CD4-positive, alpha-beta T cell treated with Interleukin-6 for 4 hours (primary cell): ENCODE data around the gene AMPH.
A peak's percentile ranks its signal among the peaks of the same experiment; 100 is the strongest.

Experiments used
- DNase-seq: peaks from one replicate; pipeline ENCODE4 v3.0.0-alpha.2; 2020; ENCODE audit warnings: mixed read lengths

The AMPH gene

GRCh38 chr7:38539477-38540081, 91.6 kb downstream of the AMPH start:
- no peak for DNase-seq

- no peak for DNase-seq
Observed at GRCh38 chr7:38535073-38535472, 96.1 kb downstream of the AMPH start.

- DNase-seq, result no peak
Observed at GRCh38 chr7:38525857-38526256, 105.3 kb downstream of the AMPH start.

- no peak for DNase-seq
Observed at GRCh38 chr7:38524786-38525185, 106.4 kb downstream of the AMPH start.

GRCh38 chr7:38520741-38521140, 110.4 kb downstream of the AMPH start:
- no peak for DNase-seq

- DNase-seq, result no peak
Observed at GRCh38 chr7:38518541-38518940, 112.6 kb downstream of the AMPH start.

- no peak for DNase-seq
Observed at GRCh38 chr7:38512704-38513103, 118.5 kb downstream of the AMPH start.

GRCh38 chr7:38512291-38512690, 118.9 kb downstream of the AMPH start:
- no peak for DNase-seq

GRCh38 chr7:38507384-38507783, 123.8 kb downstream of the AMPH start:
- no peak for DNase-seq

GRCh38 chr7:38506756-38507155, 124.4 kb downstream of the AMPH start:
- no peak for DNase-seq

- DNase-seq, result no peak
Observed at GRCh38 chr7:38506004-38506403, 125.2 kb downstream of the AMPH start.

- no peak for DNase-seq
Observed at GRCh38 chr7:38504684-38505083, 126.5 kb downstream of the AMPH start.

GRCh38 chr7:38502848-38503247, 128.3 kb downstream of the AMPH start:
- no peak for DNase-seq

- DNase-seq, result no peak
Observed at GRCh38 chr7:38502289-38502688, 128.9 kb downstream of the AMPH start.

- DNase-seq, result no peak
Observed at GRCh38 chr7:38492010-38492409, 139.2 kb downstream of the AMPH start.

- DNase-seq, result no peak
Observed at GRCh38 chr7:38482521-38482920, 148.7 kb downstream of the AMPH start.

GRCh38 chr7:38481401-38481800, 149.8 kb downstream of the AMPH start:
- no peak for DNase-seq

- DNase-seq, result no peak
Observed at GRCh38 chr7:38478404-38478803, 152.8 kb downstream of the AMPH start.

GRCh38 chr7:38477333-38477732, 153.8 kb downstream of the AMPH start:
- no peak for DNase-seq

GRCh38 chr7:38476764-38477163, 154.4 kb downstream of the AMPH start:
- DNase-seq, result no peak

GRCh38 chr7:38465956-38466355, 165.2 kb downstream of the AMPH start:
- DNase-seq, result no peak

- peak; percentile 85 for DNase-seq
Observed at GRCh38 chr7:38463277-38464225, 167.6 kb downstream of the AMPH start.

- no peak for DNase-seq
Observed at GRCh38 chr7:38462819-38463218, 168.4 kb downstream of the AMPH start.

GRCh38 chr7:38461887-38462286, 169.3 kb downstream of the AMPH start:
- DNase-seq, result no peak
